H54 (cell line): ENCODE measurements around the gene GSE1.

ENCODE experiments used
- DNase-seq: peaks from one replicate; pipeline ENCODE4 v3.0.0; 2011; ENCODE audit warnings: low spot score, mixed read lengths; ENCODE audit not compliant: insufficient read length
- FAIRE-seq: peaks from 3 replicates; lab custom pipeline; 2011; peaks lifted over from hg19 to GRCh38; lab: Jason Lieb, UNC
- POLR2A ChIP-seq: IDR thresholded peaks from 2 replicates; pipeline ENCODE4 v1.6.1; 2011; ENCODE audit warnings: low read depth, mild to moderate bottlenecking, low read length

Gene GSE1

DNA sequence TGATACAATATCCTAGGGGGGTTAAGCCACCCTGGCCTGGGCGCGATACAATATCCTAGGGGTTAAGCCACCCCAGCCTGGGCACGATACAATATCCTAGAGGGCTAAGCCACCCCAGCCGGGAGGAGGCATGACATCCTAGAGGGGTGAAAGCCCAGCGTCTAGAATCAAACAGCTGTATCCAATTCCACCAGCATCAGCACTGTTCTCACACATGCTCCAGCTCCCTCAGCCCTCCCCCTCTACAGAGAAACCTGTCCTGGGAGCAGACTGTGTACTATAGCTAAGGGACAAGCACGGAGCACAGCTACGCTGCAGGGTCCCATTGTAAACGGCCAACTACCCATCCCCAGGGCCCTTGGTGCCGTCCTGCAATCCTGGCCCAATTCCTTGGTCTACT lies 69.4 kb downstream of the GSE1 start:
- TF ChIP-seq POLR2A = no peak
- no peak for FAIRE-seq
- no peak for DNase-seq

DNA sequence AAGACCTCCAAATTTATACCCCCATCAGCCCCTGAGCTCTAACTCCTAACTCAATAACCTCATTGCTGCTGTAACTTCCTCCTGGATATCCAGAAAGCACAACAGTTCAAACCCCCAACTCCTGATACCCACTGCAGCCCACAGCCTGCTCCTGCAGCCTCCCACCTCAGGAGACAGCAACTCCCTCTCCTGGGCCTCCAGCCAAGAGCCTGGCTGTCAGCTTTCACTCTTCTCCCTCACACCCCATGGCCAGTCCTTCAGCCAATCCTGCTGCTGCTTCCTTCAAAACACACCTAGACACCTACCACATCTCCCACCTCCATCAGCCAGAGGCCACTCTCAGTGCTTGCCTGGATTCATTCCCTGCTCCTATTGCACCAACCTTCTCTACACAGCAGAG lies 70.2 kb downstream of the GSE1 start:
- FAIRE-seq (no peak), DNase-seq (no peak)
- TF ChIP-seq POLR2A = no peak

DNA sequence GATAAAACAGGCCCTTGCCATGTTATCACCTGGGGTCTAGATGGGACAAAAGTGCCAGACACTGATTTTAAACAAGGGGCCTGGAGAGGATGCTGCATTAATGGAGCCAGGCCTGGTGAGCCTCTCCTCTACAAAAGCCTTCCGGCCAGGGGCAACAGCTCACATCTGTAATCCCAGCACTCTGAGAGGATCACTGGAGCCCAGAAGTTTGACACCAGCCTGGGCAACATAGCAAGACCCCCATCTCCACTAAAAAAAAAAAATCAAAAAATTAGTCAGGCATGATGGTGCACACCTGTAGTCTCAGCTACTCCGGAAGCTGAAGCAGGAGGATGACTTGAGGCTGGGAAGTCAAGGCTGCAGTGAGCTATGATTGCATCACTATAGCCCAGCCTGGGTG lies 72.1 kb downstream of the GSE1 start:
- DNase-seq (no peak), FAIRE-seq (no peak)
- TF ChIP-seq POLR2A = no peak

DNA sequence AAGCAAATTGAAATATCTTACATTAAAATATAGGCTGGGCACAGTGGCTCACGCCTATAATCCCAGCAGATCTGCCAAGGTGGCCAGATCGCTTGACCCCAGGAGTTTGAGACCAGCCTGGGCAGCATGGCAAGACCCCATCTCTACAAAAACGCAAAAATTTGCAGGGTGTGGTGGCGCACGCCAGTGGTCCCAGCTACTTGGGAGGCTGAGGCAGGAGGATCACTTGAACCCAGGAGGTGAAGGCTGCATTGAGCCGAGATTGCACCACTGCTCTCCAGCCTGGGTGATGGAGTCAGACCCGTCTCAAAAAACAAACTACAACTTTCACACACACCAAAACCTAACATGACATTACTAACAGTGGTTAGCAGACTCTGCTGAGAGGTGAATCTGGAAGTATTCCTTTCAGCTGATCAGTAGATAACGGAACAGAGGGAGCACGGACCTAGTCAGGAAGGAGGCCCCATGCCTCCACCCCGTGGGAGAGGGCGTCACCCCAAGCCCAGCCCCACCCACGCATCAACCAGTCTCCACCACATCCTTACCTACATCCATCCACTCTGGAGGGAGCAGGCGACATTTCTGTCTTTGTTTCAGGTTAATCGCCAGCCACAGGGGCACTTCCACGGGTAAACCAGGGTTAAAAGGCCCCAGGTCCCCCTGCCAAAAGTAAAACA lies 73.9 kb downstream of the GSE1 start:
- DNase-seq = no peak

DNA sequence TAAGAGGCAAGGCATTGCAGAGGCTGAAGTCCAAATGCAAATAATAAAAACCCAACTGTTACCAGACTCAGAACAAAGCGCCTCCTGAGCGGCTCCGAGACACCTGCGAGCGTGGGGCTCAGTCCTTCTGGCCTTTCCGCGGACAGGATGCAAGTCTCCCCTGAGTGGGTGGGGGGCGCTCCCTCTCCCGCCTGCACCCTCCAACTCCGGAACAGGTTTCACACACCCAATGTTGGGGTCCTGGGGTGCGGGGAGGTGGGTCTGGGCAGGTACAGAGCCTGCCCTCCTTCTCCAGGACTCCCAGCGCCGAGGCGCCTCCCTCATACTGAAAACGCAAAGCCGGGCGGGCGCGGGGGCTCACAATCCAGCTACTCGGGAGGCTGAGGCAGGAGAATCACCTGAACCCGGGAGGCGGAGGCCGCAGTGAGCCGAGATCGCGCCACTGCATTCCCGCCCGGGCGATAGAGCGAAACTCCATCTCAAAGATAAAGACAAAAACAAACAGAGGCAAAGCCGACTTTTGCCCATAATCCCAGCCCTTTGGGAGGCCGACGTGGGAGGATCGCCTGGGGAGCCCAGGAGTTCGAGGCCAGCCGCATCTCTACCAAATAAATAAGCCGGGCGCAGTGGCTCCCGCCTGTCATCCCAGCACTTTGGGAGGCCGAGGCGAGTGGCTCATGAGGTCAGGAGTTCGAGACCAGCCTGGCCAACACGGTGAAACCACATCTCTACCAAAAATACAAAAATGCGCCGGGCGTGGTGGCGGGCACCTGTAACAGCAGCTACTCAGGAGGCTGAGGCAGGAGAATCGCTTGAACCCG lies 74.7 kb downstream of the GSE1 start:
- FAIRE-seq = no peak
- DNase-seq = no peak
- no peak for TF ChIP-seq POLR2A

More for the DNA sequence above, 73.9 kb downstream of the GSE1 start:
- no peak for FAIRE-seq
- no peak for TF ChIP-seq POLR2A

DNA sequence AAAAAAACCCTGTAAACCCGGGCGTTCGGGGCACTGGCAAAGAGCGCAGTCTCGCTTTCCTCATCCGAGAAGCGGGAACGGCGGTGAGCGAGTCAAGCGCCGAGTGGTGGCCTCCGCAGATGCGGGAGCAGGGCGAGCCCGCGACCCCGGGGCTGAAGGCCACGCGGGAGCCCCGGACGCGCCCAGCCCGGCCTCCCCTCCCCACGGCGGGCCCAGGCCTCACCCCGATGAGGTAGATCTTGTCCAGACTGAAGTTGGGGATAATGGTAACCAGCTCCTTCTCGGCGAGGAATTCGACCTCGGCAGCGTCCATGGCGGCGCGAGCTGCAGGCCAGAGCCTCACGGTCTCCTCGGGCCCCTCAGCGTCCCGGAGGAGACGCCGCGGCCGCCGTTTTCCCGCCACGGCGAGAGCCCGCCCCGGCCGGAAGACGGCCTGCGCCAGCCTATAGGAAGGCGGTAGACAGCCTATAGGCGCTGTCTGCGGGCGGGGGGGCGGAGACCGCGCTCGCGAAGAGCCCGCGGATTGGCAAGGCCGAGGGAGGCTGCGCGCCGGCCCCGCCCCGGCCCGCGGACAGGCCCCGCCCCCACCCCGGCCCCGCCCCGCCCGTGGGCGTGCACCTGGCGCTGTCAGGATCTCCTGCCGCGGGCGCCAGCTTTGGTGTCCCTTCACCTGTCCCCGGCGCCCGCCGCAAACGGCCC lies 75.6 kb downstream of the GSE1 start, which contains the start of gene GINS2:
TSS of gene GINS2 (minus strand) at position 369 of the 699 bp plus-strand sequence. CDS start at position 313, 56 bp downstream.
- peak; percentile 77 for TF ChIP-seq POLR2A
- FAIRE-seq (no peak), DNase-seq (peak; percentile 98)

DNA sequence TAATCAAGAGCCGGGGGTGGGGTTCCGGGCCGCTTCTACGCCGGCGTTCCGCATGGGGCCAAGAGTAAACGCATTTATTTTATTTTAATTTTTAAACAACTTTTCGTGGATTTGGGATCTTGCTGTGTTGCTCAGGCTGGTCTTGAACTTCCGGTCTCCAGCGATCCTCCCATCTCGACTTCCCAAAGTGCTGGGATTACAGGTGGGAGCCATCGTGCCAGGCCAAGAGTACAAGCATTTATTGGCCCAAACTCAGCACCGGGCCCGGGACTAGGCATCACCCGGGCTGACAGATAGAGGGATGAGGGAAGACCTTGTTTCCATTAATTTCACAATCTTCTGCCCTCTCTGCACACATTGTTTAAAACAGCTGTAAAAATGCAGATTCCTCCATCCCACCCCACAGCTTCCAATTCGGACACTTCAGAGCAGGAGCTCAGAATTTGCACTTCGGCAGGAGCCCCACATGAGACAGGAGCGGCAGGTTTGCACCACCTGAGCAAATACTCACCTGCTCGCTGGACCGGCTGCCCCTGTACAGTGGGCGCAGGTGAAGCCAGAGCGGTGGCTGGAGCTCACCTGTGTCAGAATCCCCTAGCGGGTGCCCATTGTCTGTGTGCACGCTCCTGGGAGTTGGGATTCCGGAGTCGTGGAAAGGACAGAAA lies 76.3 kb downstream of the GSE1 start:
- no peak for FAIRE-seq
- no peak for TF ChIP-seq POLR2A
- no peak for DNase-seq

DNA sequence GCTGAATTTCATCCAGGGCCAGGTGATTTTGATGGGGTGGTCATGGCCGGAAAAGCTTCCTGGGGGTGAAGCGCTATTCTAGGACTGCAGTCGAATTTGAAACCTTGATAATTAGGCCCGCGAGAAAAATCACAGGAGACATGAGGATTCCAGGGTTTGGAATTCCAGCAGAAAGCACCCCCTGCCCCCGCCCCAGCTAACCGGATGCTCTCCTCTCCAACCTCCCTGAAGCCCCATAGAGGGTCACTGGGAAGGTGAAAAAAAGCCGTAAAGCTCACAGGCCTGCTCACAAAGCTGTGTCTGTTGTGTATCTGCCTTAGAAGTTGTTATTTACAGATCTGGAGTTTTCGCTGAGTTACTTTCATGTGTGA lies 76.8 kb downstream of the GSE1 start:
- DNase-seq = no peak
- TF ChIP-seq POLR2A = no peak
- no peak for FAIRE-seq

DNA sequence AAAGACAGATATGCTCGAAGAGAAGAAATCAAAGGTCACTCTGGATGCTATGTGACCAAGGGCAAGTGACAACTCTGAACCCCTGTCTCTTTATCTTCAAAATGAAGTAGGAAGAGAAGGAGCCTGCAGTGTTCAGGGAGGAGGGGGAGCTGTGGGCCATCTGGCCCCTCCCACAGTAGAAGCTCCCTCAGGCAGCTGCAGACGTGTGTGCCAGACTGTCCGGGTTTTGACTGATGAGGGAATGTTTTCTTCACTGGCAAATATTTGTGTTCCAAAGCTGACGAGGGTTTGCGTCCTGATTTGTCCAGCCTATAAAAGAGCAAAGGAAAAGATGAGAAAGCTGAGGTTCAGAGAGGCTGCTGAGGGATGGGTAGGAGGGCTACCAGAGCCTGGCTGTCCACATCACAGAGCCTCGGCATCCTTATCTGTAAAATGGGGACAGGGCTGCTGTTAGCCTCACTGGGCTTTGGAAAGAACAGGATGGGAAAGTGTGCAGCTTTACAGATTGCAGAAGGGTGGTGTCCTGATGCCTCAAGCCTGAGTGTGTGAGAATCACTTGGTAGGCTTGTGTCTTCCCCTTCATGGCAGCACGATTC lies 77.4 kb downstream of the GSE1 start:
- DNase-seq (no peak), FAIRE-seq (no peak)
- TF ChIP-seq POLR2A = no peak

DNA sequence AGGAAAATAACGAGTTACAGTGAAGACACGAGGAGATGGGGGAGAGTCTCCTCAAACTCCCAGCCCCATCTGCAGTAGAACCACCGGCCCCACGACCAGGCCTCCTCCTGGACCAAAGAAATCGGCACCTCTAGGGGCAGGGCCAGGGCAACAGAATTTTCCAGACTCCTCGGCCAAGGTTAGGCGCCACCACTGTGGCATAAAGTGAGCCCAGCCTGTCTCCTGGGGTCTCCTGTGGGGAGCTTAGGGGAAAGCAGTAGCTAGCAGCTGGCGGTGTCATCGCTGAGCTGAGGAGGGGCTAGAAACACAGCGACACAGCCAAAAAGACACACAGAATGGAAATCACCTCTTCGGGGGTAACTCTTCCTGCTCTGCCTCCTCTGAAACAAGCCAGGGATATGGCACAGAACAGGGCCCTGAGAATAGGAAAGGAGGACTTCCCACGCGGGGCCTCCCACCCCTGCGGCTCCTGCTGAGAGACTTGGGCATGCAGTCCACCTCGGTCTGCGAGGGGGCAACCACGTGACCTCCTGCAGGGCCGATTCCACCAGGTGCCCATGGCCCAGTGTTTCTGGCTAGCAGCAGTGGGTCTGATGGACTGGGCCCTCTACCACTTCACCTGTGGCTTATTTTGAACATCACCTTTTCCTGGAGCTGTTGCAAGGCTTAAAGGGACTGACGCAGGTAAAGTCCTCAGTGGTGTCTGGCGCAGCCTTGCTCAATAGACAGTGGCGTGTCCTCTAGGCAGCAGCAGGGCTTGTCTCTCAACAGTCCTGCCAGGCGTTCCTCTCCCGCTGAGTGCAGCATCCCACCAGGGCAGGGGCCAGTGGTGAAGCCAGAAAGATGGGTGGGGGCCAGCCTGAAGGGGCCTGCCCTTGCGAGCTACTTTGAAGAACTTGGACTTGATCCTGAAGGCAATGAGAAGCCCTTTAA lies 82.3 kb downstream of the GSE1 start:
- no peak for FAIRE-seq
- TF ChIP-seq POLR2A = no peak
- DNase-seq = no peak

DNA sequence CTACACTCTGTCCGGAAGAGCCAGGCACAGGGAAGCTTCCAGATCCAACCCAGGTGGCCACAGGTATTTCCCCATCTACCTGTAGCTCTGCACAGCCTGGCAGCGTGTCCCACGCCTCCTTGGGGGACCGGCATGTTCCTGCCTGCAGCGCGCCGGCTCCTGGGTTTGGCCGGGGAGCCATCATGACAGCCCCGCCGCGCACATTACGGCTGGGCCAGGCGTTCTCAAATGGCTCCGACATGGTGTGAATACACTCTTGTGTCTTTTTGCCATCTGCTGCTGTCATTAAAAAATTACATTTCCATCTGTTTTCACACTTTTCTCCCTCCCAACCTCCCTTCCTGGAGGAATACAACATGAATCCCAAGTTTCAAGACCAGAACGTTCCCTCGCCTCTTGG lies 83.7 kb downstream of the GSE1 start:
- DNase-seq (no peak), FAIRE-seq (no peak)
- TF ChIP-seq POLR2A = no peak

DNA sequence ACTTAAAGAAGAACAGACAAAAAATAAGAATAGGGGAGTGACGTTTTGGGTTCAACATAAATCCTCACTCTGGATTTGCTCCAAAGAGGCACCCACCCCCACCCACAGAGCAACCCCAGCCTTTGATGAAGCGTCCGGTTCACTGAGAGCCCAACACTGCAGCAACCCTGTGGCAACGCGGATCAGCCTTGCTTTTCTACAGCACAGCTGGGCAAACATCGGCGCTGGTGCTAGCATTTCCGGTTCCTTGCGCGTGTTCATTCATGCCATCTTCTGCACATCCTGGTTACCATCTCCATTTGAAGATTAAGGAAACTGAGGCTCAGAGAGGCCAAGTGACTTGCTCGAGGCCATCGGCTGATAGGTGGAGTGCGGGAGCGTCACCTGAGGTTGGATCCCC lies 84.3 kb downstream of the GSE1 start:
- no peak for DNase-seq
- no peak for FAIRE-seq
- no peak for TF ChIP-seq POLR2A
